NCI-H1417 (cell line): ENCODE data around the gene SH3GL2.
"Not testable (repeated sequence)": the region's sequence is repeated elsewhere in the genome, so short reads cannot be mapped to it uniquely, and the experiment has no call there.

Experiments
- DNase-seq, 3 experiments: peaks; one replicate each; lab custom pipeline; 2025; lab: John Stamatoyannopoulos, UW

SH3GL2 gene

DNA sequence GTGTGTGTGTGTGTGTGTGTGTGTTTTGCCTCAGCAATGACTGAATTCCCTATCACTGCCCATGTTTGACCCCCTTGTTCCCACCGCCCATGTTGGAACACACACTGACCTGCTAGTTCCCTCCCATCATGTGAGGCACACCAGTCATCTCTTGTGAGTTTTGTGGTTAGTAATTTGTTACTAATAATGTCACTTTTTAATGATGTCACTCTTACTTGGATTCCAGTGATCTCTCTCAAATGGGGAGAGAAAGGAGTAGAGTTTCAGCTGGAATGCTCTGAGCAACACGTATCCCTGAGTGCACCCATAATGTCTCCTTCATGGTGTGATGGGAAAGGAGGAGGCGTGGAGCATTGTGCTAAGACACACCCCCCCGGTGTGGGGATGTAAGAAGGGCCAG lies 172.6 kb downstream of the SH3GL2 start:
- no peak for DNase-seq

GRCh38 chr9:17752021-17752420 lies 173.2 kb downstream of the SH3GL2 start:
- no peak for DNase-seq

GRCh38 chr9:17757816-17758215 lies 178.9 kb downstream of the SH3GL2 start:
- no peak for DNase-seq

DNA sequence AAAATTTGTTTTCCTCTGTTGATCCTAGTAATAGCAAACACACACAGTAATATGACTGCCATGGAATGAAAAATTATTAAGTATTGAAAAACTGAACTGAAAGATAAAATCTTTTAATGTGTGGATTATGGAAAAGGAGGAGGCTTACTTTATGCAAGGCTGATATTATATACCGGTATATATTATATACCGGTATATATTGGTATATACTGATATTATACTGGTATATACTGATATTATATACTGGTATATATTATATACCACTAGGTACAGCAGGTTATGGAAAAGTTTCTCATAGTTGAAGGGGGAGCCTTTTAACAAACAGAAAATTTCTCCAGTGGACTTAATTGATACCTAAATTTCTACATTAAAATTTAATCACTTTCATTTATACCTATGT lies 181.4 kb downstream of the SH3GL2 start:
- DNase-seq, result no peak

DNA sequence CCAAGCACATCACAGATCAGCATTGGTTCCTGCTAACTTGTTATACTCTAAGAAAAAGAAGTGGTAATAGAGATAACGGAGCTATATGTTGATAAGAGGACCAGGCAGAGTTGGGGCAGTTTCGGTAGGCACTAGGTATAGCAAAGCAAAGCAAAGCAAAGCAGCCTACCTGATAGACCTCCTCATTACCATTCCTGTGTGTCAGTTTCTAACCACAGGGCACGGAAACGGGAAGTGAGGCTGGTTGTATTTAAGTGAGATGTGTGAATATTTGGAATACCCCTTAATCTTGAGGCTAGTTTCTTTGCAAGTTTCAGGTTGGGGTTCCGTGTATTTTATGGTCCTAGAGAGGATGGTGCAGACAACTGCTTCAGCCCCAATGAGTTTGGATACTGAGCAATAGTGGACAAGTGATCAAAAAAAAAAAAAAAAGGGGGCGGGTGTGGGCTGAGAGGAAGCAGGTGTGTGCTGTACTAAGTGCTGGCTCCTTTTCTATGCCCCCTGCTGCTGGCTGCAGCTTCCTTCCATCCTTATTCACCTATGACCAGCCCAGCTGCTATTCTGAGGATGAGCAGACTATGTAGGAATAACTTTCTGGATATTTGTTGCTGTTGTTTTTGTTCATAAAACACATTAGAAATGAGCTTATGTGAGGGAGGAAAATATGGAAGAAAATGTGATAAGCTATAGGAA lies 183.3 kb downstream of the SH3GL2 start:
- peak; percentile 7 to 76 (median 45) for DNase-seq

DNA sequence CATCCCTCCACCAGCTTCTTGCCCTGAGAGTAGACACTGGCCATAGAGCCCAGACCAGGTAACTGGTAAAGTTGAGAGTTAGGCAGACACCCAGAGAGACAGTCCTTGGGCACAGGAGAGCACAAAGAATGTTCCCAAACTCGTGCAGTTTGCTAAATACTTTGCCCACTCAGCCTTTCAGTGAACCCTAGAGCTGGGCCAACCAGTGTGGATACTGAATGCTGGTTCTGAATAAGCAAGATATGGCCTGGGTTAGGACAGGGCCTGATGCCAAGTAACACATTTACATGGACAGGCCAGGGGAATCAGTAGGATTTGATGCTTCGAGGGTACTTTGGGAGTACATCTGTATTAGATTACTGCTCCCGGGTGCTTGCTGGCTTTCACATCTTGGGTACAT lies 185.4 kb downstream of the SH3GL2 start:
- no peak for DNase-seq

DNA sequence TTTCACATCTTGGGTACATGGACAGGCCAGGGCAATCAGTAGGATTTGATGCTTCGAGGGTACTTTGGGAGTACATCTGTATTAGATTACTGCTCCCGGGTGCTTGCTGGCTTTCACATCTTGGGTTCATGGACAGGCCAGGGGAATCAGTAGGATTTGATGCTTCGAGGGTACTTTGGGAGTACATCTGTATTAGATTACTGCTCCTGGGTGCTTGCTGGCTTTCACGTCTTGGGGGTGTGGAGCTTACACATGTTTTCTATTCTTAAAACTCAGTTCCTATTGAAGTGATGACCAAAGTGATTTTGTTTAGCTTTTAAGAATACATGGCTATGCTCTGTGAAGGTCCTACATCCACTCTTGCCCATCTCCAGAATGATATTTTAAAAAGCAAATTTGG lies 186.3 kb downstream of the SH3GL2 start:
- DNase-seq, result not testable (repeated sequence)

- no peak for DNase-seq
Measured at GRCh38 chr9:17772223-17772622, 193.4 kb downstream of the SH3GL2 start.

- peak in 2 of 3 experiments; percentile 1 to 51 for DNase-seq
Measured at GRCh38 chr9:17775656-17776055, 196.8 kb downstream of the SH3GL2 start.

DNA sequence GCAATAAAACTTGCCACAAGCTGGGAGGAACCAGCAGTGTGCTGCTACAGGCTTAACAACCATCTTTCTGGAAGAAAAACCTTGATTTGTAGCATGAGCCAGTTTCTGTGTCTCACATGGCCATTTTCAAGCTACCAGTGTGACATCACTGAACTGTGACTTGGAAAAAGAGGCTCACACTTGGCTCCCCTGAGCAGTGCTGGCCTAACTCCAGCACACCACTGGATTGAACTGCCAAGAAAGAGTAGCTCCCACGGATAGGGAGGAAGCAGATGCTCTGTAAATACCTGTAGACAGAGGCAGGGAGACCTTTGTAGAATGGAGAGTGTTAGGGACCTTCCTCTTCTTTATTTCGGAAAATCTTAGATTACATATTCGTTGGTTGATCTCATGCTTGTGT lies 197.9 kb downstream of the SH3GL2 start:
- no peak for DNase-seq

DNA sequence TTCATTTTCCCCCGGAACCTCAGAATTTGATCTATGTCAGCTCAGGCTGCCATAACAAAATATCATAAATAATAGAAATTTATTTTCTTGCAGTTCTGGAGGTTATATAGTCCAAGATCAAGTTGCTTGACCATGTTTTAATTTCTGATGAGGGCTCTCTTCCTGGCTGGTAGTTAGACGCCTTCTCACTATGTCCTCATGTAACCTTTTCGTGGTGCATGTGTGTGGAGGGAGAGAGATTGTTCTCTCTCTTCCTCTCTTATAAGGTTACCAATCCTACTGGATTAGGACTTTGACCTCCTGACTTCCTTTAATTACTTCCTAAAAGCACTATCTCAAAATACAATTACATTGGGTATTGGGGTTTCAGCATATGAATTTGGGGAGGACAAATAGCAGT lies 198.6 kb downstream of the SH3GL2 start:
- DNase-seq, result no peak

GRCh38 chr9:17782430-17783149 lies 203.7 kb downstream of the SH3GL2 start:
- DNase-seq, result no peak

GRCh38 chr9:17783227-17783626 lies 204.4 kb downstream of the SH3GL2 start:
- DNase-seq, result no peak

- no peak for DNase-seq
Measured at GRCh38 chr9:17789316-17789715, 210.4 kb downstream of the SH3GL2 start.

DNA sequence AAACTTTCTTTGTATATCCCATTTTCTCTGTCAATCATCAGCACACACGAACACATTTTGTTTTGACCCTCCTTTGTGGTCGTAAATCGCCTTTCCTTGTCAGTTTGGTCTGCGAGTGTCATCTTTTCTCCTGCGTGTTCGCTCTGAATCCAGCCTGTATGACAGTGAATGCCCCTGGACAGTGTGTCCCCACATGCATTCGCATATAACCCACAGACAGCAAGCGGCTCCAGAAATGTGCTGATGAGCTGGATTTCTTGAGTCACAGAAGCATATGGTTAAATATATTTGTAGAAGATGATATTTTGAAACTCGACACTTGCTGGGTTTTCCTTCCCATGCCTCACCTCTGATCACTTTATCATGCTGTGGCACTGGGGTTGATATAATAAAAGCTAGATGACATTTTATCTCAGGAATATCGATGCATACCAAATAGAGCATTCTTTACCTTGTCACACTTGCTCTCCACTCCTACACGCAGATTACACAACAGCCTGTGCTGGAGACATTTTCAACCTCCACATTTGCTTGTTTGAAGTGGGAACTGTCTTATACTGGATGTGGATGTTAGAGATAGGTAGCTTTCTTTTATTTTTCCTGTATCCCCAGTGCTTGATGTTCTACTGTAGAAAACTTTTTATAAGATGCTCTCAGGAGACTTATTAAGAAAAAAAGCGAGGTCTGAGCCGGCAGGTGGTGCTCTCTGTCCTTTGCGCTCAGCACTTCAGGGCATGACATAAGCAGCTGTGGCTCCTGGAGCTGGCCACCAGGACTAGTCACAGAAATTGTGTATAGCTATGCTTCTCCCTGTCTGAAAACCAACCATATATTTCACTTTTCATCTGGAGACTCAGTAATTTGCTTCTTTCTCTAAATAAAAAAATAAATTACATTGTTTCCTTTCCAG lies 215.1 kb downstream of the SH3GL2 start:
- no peak for DNase-seq

DNA sequence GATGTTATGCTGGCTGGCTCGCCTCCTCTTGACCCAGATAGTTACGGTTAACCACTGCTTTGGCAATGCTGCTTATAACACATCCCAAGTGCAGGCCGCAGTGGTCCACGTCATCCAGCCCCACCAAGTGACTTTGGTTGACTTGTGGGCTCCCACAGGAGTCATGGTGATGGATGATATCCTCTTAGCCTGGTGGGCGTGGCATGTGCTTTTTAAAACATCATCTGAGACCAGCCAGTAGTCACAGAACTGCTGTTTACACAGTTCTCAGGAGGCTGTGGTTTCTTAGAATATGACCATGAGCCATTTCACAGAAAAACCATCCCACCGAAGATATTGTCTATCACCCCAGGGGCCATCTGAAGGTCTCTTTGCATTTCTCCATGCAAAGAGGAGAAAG lies 216.9 kb downstream of the SH3GL2 start:
- no peak for DNase-seq

DNA sequence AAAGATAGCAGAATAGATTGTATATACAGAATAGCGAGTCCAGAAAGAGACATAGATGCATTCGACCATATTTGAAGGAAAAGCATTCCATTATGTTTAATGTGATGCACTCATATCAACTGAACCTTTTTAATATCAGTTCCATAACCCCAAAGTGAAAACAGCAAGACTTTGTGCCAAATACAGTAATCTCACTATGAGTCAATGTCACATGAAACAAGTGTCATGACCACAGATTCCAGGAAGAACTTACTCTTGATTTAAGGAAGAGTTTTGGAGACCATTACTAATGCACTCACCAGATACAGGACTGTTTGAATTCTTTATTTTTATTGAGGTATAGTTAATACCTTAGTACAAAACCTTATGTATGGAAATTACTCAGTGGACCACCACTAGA lies 220.5 kb downstream of the SH3GL2 start:
- DNase-seq, result no peak

DNA sequence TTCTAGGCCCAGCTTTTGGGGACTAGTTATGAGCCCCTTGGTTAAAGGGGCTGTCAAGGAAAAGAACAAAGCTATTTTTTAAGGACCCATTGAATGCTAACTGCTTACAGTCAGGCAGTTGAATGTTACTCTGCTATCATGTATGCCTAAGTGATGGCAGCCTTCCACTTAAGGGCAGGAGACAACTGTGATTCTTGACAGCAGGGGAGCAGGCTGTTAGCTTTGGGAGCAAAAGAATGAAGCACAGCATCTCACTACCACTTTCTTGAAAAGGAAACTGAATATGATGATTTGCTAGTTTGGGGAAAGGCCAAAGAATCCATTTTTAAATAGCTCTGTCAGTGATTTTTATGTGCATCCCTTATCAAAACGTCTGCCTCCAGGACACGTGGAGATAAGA lies 221.6 kb downstream of the SH3GL2 start:
- DNase-seq, result no peak

DNA sequence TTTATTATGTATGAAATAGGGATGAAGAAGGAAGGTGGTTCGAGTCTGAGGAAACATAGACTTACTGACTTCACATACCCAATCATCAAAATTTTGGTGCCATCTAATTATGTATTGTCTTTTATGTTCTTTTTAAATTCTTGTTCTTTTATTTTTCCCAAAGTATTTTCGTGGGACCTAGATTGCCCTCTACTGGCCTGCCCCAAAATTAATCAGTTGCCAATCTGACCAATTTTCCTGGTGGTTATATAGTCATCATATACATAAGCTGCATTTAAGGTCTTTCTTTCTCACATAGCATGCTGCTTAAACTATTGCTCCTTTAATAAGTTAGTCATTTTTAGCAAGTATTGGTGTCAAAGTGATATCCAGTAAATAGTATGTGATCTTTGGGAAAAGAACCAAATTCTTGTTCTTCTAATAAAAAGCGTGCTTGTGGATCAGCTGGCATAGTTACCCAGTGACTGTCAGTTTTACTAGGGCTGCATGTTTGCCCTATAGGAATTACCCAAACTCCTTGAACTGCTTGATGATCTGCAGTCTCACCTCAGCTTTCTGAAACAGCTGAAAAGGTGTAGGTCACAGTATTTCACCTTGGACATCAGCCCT lies 223.5 kb downstream of the SH3GL2 start:
- DNase-seq, result peak in 2 of 3 experiments; percentile 14 to 28

DNA sequence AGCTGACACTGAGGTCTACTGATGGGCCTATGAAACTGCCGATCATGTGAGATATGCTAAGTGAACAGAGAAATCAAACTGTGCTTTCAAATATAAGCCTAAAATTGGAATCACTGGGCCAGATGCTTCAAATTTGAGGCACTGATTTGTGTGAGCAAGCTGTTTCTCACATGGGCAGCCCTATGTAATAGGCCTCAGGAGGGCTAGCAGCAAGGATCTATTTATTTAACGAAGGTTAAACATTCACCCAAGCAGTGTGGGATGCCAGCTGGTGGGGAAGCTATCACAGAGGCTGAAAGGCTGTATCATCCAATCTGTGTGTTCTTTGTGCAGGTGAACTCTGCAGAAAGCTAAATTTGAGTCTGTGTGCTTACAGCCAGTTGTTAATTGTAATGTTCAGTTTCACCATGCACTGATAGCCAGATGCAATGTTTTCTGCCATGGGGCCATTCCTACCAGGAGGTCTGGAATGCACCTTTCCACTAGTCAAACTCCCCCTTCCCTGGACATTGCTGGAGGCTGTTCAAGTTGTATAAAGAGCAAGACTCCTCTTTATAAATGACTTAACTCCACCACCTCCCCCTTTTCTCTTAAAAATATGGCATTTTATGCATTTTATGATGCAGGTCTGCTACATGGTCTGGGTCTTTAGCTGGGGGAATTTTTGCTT lies 228.9 kb downstream of the SH3GL2 start:
- peak in 2 of 3 experiments; percentile 21 to 62 for DNase-seq

- DNase-seq, result no peak
Measured at GRCh38 chr9:17810317-17810716, 231.5 kb downstream of the SH3GL2 start.
